ENCODE data around the gene CORO2B. TPM values are rescaled to one million over a fixed set of nuclear protein-coding genes. Genes with fewer than 3 reads are reported as not detected.
A peak's percentile ranks its signal among the peaks of the same experiment; 100 is the strongest.

The CORO2B gene
- total and polyA plus RNA-seq, 9 of the 15 experiments (the other 6 are each of a cell fraction or from before 2014, with no cell fraction given), result not detected

- TF ChIP-seq ZNF551 (CRISPR knock-in tag; IDR thresholded peaks at IDR 0.05) (no peak), ZNF766 (CRISPR knock-in tag; conservative IDR thresholded peaks at IDR 0.05) (no peak), GTF2E2 (tag; IDR thresholded peaks at IDR 0.05) (no peak), TRIM28 (IDR thresholded peaks at IDR 0.05) (no peak), CBFB (CRISPR knock-in tag; IDR thresholded peaks at IDR 0.05) (no peak), CBX2 (IDR thresholded peaks at IDR 0.05; ENCODE audit: insufficient read depth, low read length, poor library complexity, severe bottlenecking) (no peak), SOX6 (IDR thresholded peaks at IDR 0.05) (no peak), FOXJ3 (CRISPR knock-in tag; IDR thresholded peaks at IDR 0.05) (no peak), JUNB (CRISPR knock-in tag; conservative IDR thresholded peaks at IDR 0.05) (no peak), ZNF12 (CRISPR knock-in tag; IDR thresholded peaks at IDR 0.05) (no peak), RAD21 (CRISPR knock-in tag; conservative IDR thresholded peaks at IDR 0.05 in 1 of 2, IDR thresholded peaks at IDR 0.05 in 1 of 2) (peak; percentile 70 to 85), ZBTB43 (CRISPR knock-in tag; IDR thresholded peaks at IDR 0.05) (no peak), E2F6 (IDR thresholded peaks at IDR 0.05; ENCODE audit: borderline replicate concordance in 1 of 2, extremely low read depth in 1 of 2, insufficient read depth in 1 of 2, insufficient read length in 1 of 2, low read depth in 1 of 2, low read length in 1 of 2, poor library complexity in 1 of 2, severe bottlenecking in 1 of 2) (peak in 1 of 2 experiments; percentile 46), CHD1 (IDR thresholded peaks at IDR 0.05; ENCODE audit: low read length) (no peak), CTCF (IDR thresholded peaks at IDR 0.05 in 2 of 3, conservative IDR thresholded peaks at IDR 0.05 in 1 of 3; ENCODE audit: insufficient read depth in 2 of 3, low read depth in 1 of 3, low read length in 3 of 3) (peak; percentile 78 to 90 (median 86)), CTBP1 (IDR thresholded peaks at IDR 0.05; ENCODE audit: borderline replicate concordance) (no peak), ESRRB (CRISPR knock-in tag; IDR thresholded peaks at IDR 0.05; ENCODE audit: borderline replicate concordance) (no peak), RNF2 (IDR thresholded peaks at IDR 0.05) (no peak), SAFB2 (IDR thresholded peaks at IDR 0.05; ENCODE audit: borderline replicate concordance, low read depth, low read length, severe bottlenecking) (no peak), MTA1 (IDR thresholded peaks at IDR 0.05; ENCODE audit: borderline replicate concordance) (no peak), MNT (conservative IDR thresholded peaks at IDR 0.05) (peak in 1 of 2 experiments; percentile 64; a peak in 2 of 4 replicates), TAL1 (IDR thresholded peaks at IDR 0.05) (no peak)
Observed at GRCh38 chr15:68559345-68560310, 19.2 kb upstream of the CORO2B start (continued).

Data from K562 (cell line).